ENCODE results near the gene ARPC1A.
A peak's percentile ranks its signal among the peaks of the same experiment; 100 is the strongest.
"Not testable (repeated sequence)": the region's sequence is repeated elsewhere in the genome, so short reads cannot be mapped to it uniquely, and the experiment has no call there.

The ARPC1A gene

GRCh38 chr7:99325592-99326407, at the start of gene ARPC1A:
ARPC1A (plus strand) TSS chr7:99325898; CDS start chr7:99333354, 7,456 bp downstream.
- DNase-seq: peak; percentile 89

GRCh38 chr7:99278180-99278579, 47.5 kb upstream of the ARPC1A start:
- DNase-seq: no peak

- DNase-seq: not testable (repeated sequence)
These were observed 41.5 kb upstream of the ARPC1A start for GRCh38 chr7:99284165-99284564.

- no peak for DNase-seq
These were observed 37.7 kb upstream of the ARPC1A start for GRCh38 chr7:99287779-99288534.

GRCh38 chr7:99289185-99289584, 36.5 kb upstream of the ARPC1A start:
- no peak for DNase-seq

GRCh38 chr7:99290148-99290547, 35.5 kb upstream of the ARPC1A start:
- not testable (repeated sequence) for DNase-seq

GRCh38 chr7:99290980-99291607, 34.6 kb upstream of the ARPC1A start:
- DNase-seq: no peak

- no peak for DNase-seq
These were observed 33.6 kb upstream of the ARPC1A start for GRCh38 chr7:99292127-99292526.

GRCh38 chr7:99293167-99293566, 32.5 kb upstream of the ARPC1A start:
- no peak for DNase-seq

- no peak for DNase-seq
These were observed 32.0 kb upstream of the ARPC1A start for GRCh38 chr7:99293650-99294049.

GRCh38 chr7:99296471-99296870, 29.2 kb upstream of the ARPC1A start:
- DNase-seq: no peak

- DNase-seq: no peak
These were observed 24.2 kb upstream of the ARPC1A start for GRCh38 chr7:99301496-99301895.

GRCh38 chr7:99305473-99306260, 20.0 kb upstream of the ARPC1A start:
- DNase-seq: no peak

GRCh38 chr7:99308461-99309074, 17.1 kb upstream of the ARPC1A start:
- no peak for DNase-seq

- DNase-seq: no peak
These were observed 16.6 kb upstream of the ARPC1A start for GRCh38 chr7:99309111-99309510.

- DNase-seq: no peak
These were observed 15.7 kb upstream of the ARPC1A start for GRCh38 chr7:99310004-99310403.

- DNase-seq: no peak
These were observed 14.0 kb upstream of the ARPC1A start for GRCh38 chr7:99311702-99312101.

- peak; percentile 30 for DNase-seq
These were observed 13.1 kb upstream of the ARPC1A start for GRCh38 chr7:99312316-99313203.

- no peak for DNase-seq
These were observed 12.5 kb upstream of the ARPC1A start for GRCh38 chr7:99313204-99313573.

- no peak for DNase-seq
These were observed 11.2 kb upstream of the ARPC1A start for GRCh38 chr7:99314504-99314903.

GRCh38 chr7:99320371-99320770, 5.3 kb upstream of the ARPC1A start:
- DNase-seq: no peak

All from kidney glomerular epithelial cell (primary cell).